Stomach (tissue), 9 donors: ENCODE data around the gene FAM53C. TPM values are rescaled to one million over a fixed set of nuclear protein-coding genes. Genes with fewer than 3 reads are reported as not detected.

Experiments
- DNase-seq, 2 donors: peaks; one replicate each; pipeline versions ENCODE4 v3.0.0 to v3.0.0-alpha.2; 2013 to 2019
- H3K27ac ChIP-seq, 5 donors: fragments of 200-600 bp in 4 of 5; sonication (generic) in 4 of 5; one replicate each; pipeline ENCODE4 v1.5.1; 2013 to 2019; ENCODE audit warnings: mild to moderate bottlenecking in 1 of 5, moderate library complexity in 1 of 5
- H3K27me3 ChIP-seq, 3 donors: fragments of 200-600 bp; sonication (generic); one replicate each; pipeline ENCODE4 v1.5.1; 2017 to 2019; ENCODE audit warnings: mixed run types in 1 of 3
- H3K36me3 ChIP-seq, 4 donors: fragments of 200-600 bp; sonication (generic); 1 replicate in 3 of 4; 2 replicates in 1 of 4; pipeline ENCODE4 v1.5.1; 2016 to 2019
- H3K4me1 ChIP-seq, 4 donors: fragments of 200-600 bp; sonication (generic); one replicate each; pipeline ENCODE4 v1.5.1; 2016 to 2019
- H3K4me3 ChIP-seq, 4 donors: fragments of 200-600 bp; sonication (generic) in 3 of 4; one replicate each; pipeline ENCODE4 v1.5.1; 2016 to 2019; ENCODE audit warnings: mild to moderate bottlenecking in 1 of 4
- H3K9me3 ChIP-seq, 4 donors: fragments of 200-600 bp; sonication (generic); one replicate each; pipeline ENCODE4 v1.5.1; 2016 to 2019
- EP300 ChIP-seq: sonication (generic); formaldehyde crosslinking; IDR thresholded peaks from one replicate; pipeline ENCODE4 v1.6.1; 2017; ENCODE audit warnings: antibody characterized with exemption
- POLR2A ChIP-seq, 4 donors: fragments of 450-650 bp; IDR thresholded peaks; one replicate each; pipeline ENCODE4 v1.6.1; 2016; ENCODE audit warnings: antibody characterized with exemption in 4 of 4, control low read depth in 2 of 4, mild to moderate bottlenecking in 1 of 4, moderate library complexity in 1 of 4
- POLR2AphosphoS5 ChIP-seq, 3 donors: sonication (generic); formaldehyde crosslinking; IDR thresholded peaks; one replicate each; pipeline ENCODE4 v1.6.1; 2016; ENCODE audit warnings: antibody characterized with exemption in 3 of 3
- WGBS, 5 donors: extraction: QIAGEN DNeasy Blood & Tissue Kit in 3 of 5; methylation state at CpG; one replicate each; pipeline versions ENCODE4 v1.1.5 to v1.1.7; 2013 to 2018; 5-methylcytosine and 5-hydroxymethylcytosine counted together
- intact Hi-C: fragments of 100-400 bp; cut with DNase I; formaldehyde crosslinking; loops from one replicate; pipeline ENCODE4 v1.15.1; 2023; ENCODE audit warnings: low total_unique reads
- polyA plus RNA-seq, 3 donors: library from polyadenylated mRNA; stranded (reverse); fragments of 200-250 nt; gene quantifications; one replicate each; pipeline ENCODE4 v1.2.3, GENCODE V29; 2013
- total RNA-seq, 5 donors: library from RNA; depleted of rRNA; stranded (reverse); fragments of >200 nt; gene quantifications; one replicate each; pipeline versions ENCODE4 v1.1.0 to v1.2.3, GENCODE V29; 2014 to 2016
- TF ChIP-seq, protein P1 (sequence below), 7 experiments: fragments of 450-650 bp in 4 of 7; fragments of 200-600 bp in 3 of 7; sonication (generic) in 3 of 7; IDR thresholded peaks; one replicate each; pipeline ENCODE4 v1.5.1; 2016 to 2019; ENCODE audit warnings: antibody characterized with exemption in 7 of 7, control low read depth in 2 of 7, mild to moderate bottlenecking in 1 of 7
- donor health status: healthy with polysubstance abuse.
- donor health status: Bipolar disorder and iron deficiency.
- donor health status: healthy.

FAM53C gene
- total and polyA plus RNA-seq, 8 donors: 0.29 to 43.3 (median 15.3) TPM

DNA sequence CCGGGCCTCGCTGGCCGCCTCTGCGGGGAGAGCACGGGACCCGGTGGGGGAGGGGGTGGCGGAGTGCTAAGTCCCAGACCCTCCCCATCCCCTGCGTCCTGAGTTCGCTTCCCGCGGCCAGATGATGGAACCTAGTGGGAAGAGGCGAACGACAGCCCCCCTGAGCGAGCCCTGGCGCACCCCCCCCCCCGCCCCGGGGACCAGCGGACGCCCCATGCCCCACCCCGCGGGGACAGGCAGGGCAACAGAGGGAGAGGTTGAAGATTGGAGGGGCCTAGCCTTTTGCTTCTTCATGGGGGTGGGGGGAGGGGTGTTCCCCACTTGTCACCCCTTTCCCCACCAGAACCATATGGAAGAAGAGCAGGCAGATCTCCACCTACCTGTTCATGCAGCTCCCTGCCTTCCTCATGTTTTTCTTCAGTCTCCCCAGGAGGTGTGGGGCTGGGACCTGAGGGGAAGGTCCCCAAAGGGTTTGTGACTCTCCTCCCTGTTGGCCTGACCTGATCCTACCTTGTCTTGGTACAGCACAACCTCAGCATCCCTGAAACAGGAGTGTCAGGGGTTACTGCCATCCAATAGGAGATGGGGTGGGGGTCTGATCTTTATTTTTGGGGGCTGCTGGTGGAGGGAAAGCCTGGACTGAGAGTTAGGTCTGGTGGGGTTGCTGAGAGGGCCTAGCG is 485 bp downstream of the FAM53C start:
- intact Hi-C loops: no loop called here
- TF ChIP-seq POLR2A (IDR thresholded peaks at IDR 0.05) (no peak), EP300 (no peak), POLR2AphosphoS5 (IDR thresholded peaks at IDR 0.05) (no peak)
- TF ChIP-seq, protein P1, sequence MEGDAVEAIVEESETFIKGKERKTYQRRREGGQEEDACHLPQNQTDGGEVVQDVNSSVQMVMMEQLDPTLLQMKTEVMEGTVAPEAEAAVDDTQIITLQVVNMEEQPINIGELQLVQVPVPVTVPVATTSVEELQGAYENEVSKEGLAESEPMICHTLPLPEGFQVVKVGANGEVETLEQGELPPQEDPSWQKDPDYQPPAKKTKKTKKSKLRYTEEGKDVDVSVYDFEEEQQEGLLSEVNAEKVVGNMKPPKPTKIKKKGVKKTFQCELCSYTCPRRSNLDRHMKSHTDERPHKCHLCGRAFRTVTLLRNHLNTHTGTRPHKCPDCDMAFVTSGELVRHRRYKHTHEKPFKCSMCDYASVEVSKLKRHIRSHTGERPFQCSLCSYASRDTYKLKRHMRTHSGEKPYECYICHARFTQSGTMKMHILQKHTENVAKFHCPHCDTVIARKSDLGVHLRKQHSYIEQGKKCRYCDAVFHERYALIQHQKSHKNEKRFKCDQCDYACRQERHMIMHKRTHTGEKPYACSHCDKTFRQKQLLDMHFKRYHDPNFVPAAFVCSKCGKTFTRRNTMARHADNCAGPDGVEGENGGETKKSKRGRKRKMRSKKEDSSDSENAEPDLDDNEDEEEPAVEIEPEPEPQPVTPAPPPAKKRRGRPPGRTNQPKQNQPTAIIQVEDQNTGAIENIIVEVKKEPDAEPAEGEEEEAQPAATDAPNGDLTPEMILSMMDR (IDR thresholded peaks at IDR 0.05): no peak

DNA sequence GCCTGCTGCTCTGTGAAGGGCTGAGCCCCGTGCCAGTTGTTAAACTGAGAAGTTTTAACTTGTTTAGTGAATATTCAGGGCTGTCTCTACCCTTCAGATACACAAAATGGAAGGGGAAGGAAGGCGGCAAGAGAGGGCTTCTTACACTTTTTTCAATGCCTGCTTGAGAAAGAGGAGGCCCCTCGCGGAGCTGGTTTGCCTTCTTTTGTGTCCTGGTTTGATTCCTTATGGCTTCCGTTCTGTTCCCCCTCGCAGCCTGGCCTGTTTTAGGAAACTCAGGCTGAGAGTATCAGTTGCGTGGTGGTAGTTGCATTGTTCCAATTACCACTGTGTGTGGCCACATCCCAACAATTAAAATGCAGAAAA is 1.0 kb downstream of the FAM53C start:
- WGBS, 5 donors: 3 to 10% (median 6%) methylated on average over 7 of the region's 7 CpGs
- H3K4me1 ChIP-seq: peaks cover 27 to 55% (median 32%) of the 10 kb centered on the region in 4 donors
- H3K36me3 ChIP-seq: peaks cover 10 to 32% (median 31%) of the 10 kb centered on the region in 4 donors
- H3K4me3 ChIP-seq: peak overlapping the region; percentile 83 to 96 (median 92)
- peak; percentile 35 to 68 for DNase-seq
- no peaks in the 10 kb centered on the region for H3K9me3 ChIP-seq
- intact Hi-C loops: no loop called here
- no peaks in the 10 kb centered on the region for H3K27me3 ChIP-seq
- TF ChIP-seq EP300: no peak
- TF ChIP-seq POLR2A (IDR thresholded peaks at IDR 0.05): no peak
- TF ChIP-seq, protein P1 (IDR thresholded peaks at IDR 0.05): no peak
- TF ChIP-seq POLR2AphosphoS5 (IDR thresholded peaks at IDR 0.05): no peak
- H3K27ac ChIP-seq: peak overlapping the region; percentile 94 to 98 (median 97)

More for the DNA sequence above, 485 bp downstream of the FAM53C start:
- no peak for DNase-seq
- WGBS, 5 donors: 0 to 2% (median 1%) methylated on average over 8 to 22 of the region's 22 CpGs
- peaks cover 27 to 55% (median 32%) of the 10 kb centered on the region in 4 donors for H3K4me1 ChIP-seq
- peak overlapping the region; percentile 83 to 96 (median 92) for H3K4me3 ChIP-seq
- H3K36me3 ChIP-seq: peaks cover 10 to 27% (median 26%) of the 10 kb centered on the region in 4 donors
- no peaks in the 10 kb centered on the region for H3K9me3 ChIP-seq
- no peaks in the 10 kb centered on the region for H3K27me3 ChIP-seq
- peak overlapping the region; percentile 94 to 98 (median 97) for H3K27ac ChIP-seq

DNA sequence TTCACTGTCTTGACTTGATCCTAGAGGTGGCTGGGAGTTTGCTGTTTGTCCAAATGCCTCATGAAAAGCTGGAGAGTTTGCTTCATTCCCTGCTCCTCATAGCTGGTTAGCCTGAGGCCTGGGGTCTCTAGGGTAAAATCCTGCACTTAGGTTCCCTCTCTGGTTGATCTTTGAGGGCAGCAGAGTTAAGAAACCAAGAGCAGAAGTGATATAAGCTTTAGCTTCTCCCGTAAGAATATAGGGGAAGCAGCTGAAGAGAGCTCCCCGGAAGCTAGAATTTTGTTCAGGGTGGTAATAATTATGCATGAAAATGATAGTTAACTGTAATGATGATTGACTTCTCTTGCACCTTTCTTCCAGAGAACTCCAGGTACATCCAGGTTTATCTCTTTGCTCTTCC is 1.4 kb downstream of the FAM53C start:
- Histone ChIP-seq H3K4me1 (peaks cover 27 to 55% (median 32%) of the 10 kb centered on the region in 4 donors), H3K36me3 (peaks cover 11 to 36% (median 35%) of the 10 kb centered on the region in 4 donors), H3K9me3 (no peaks in the 10 kb centered on the region), H3K27me3 (no peaks in the 10 kb centered on the region), H3K4me3 (peak overlapping the region; percentile 83 to 96 (median 92)), H3K27ac (peak overlapping the region in 4 of 5 donors; percentile 94 to 98 (median 97))
- DNase-seq: no peak
- intact Hi-C loops: no loop called here
- TF ChIP-seq POLR2A (IDR thresholded peaks at IDR 0.05) (no peak), EP300 (no peak), POLR2AphosphoS5 (IDR thresholded peaks at IDR 0.05) (no peak)
- TF ChIP-seq, protein P1 (IDR thresholded peaks at IDR 0.05): no peak
- WGBS, 5 donors: 44 to 58% (median 50%) methylated on average over 2 of the region's 2 CpGs

DNA sequence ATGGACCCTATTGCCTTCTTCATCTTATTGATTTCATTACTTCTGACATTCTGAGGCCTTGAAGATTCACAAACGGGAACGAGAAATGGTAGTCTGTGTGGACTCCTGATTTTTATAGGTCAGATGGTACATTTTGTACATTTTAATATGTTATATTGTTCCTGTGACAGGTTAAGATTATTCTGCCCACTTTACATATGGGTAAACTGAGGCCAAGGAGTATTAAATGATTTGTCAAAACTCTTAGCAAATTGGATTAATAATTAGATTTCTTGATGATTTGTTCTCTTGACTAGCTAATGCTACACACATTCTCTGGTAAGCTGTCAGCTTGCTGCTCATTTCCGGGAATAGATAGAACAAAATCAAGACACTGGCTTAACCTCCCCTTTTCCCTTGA is 1.9 kb downstream of the FAM53C start:
- Histone ChIP-seq H3K4me3 (peak overlapping the region in 2 of 4 donors; percentile 90 to 94), H3K27ac (peak overlapping the region in 3 of 5 donors; percentile 94 to 98 (median 97)), H3K9me3 (no peaks in the 10 kb centered on the region), H3K27me3 (no peaks in the 10 kb centered on the region), H3K4me1 (peaks cover 27 to 55% (median 32%) of the 10 kb centered on the region in 4 donors), H3K36me3 (peaks cover 16 to 41% (median 41%) of the 10 kb centered on the region in 4 donors)
- intact Hi-C loops: no loop called here
- DNase-seq: no peak
- WGBS, 5 donors: 82 to 86% (median 83%) methylated on average over 3 of the region's 3 CpGs
- TF ChIP-seq EP300 (no peak), POLR2A (IDR thresholded peaks at IDR 0.05) (no peak), POLR2AphosphoS5 (IDR thresholded peaks at IDR 0.05) (no peak)
- TF ChIP-seq, protein P1 (IDR thresholded peaks at IDR 0.05): no peak
